H4 (cell line): Measurements from ENCODE around the gene DCAF16. TPM values are rescaled to one million over a fixed set of nuclear protein-coding genes. Genes with fewer than 3 reads are reported as not detected.
A peak's percentile ranks its signal among the peaks of the same experiment; 100 is the strongest.

Experiments used
- DNase-seq: peaks from one replicate; pipeline ENCODE4 v3.0.0-alpha.2; 2015; ENCODE audit warnings: low spot score
- total RNA-seq: library from RNA; depleted of rRNA; stranded (reverse); fragments of >200 nt; shearing (Covaris generic); gene quantifications from 2 replicates; pipeline ENCODE4 v1.2.3, GENCODE V29; 2014

DCAF16 gene
- total RNA-seq, 1 experiment from 2014 or later: 25.7 TPM

GRCh38 chr4:17781300-17782287 lies 29.0 kb downstream of the DCAF16 start, which contains the start of gene FAM184B:
FAM184B (minus strand) TSS chr4:17781621; CDS start chr4:17781299, 322 bp downstream.
- DNase-seq: no peak

- no peak for DNase-seq
These were observed 29.9 kb downstream of the DCAF16 start for GRCh38 chr4:17780501-17781299.

GRCh38 chr4:17778431-17778830 lies 32.1 kb downstream of the DCAF16 start:
- DNase-seq: no peak

- DNase-seq: no peak
These were observed 37.3 kb downstream of the DCAF16 start for GRCh38 chr4:17773135-17773698.

GRCh38 chr4:17771284-17771908 lies 39.2 kb downstream of the DCAF16 start:
- DNase-seq: no peak

GRCh38 chr4:17770845-17771244 lies 39.7 kb downstream of the DCAF16 start:
- DNase-seq: no peak

- no peak for DNase-seq
These were observed 41.0 kb downstream of the DCAF16 start for GRCh38 chr4:17769406-17770174.

GRCh38 chr4:17766826-17767458 lies 43.6 kb downstream of the DCAF16 start:
- DNase-seq: no peak

- DNase-seq: no peak
These were observed 44.9 kb downstream of the DCAF16 start for GRCh38 chr4:17765514-17766286.

- no peak for DNase-seq
These were observed 46.6 kb downstream of the DCAF16 start for GRCh38 chr4:17763931-17764330.

GRCh38 chr4:17763416-17763815 lies 47.1 kb downstream of the DCAF16 start:
- DNase-seq: no peak

GRCh38 chr4:17762726-17763125 lies 47.8 kb downstream of the DCAF16 start:
- peak; percentile 40 for DNase-seq

- no peak for DNase-seq
These were observed 49.5 kb downstream of the DCAF16 start for GRCh38 chr4:17761062-17761461.

- no peak for DNase-seq
These were observed 49.9 kb downstream of the DCAF16 start for GRCh38 chr4:17760626-17761025.

GRCh38 chr4:17758485-17758884 lies 52.1 kb downstream of the DCAF16 start:
- no peak for DNase-seq

GRCh38 chr4:17757621-17758020 lies 52.9 kb downstream of the DCAF16 start:
- no peak for DNase-seq

GRCh38 chr4:17753646-17754045 lies 56.9 kb downstream of the DCAF16 start:
- no peak for DNase-seq
